ENCODE results near the gene ATP6V1B1.

ATP6V1B1 gene

DNA sequence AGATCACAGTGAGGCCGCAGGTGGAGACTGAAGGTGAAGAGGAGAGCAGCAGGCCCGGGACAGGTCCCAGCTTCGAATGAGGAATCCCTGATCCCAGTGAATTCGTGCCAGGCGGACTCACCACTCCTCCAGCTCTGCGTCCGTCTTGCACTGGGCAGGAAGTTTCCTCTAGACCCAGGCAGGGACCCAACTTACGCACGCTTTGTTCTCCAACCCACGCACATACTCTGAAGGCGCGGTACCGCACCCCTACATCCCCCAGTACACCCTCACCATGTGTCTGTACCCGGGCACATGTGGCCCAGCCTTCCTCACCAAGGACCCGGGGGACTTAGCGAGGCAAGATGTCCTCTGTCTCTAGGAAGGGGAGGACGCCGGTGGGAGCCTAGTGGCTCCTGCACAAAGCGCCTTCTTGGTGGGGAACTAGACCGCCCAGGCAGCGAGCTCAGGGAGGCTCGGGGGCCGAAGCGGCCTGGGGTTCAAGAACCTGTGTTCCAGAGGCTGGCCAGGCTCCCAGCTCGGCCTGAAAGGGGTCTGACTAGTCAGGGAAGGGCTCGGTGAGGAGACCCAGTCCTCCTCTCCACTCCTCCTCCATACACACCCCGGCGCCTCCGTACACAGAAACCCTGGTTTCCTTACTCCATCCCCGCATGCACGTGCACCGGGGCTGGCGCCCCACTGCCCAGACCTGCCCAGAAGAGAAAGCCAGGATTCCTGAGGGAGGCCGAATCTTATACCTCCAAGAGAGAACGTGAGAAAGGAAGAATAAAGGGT lies 38.3 kb upstream of the ATP6V1B1 start:
- no peak for DNase-seq
- TF ChIP-seq, protein P1, sequence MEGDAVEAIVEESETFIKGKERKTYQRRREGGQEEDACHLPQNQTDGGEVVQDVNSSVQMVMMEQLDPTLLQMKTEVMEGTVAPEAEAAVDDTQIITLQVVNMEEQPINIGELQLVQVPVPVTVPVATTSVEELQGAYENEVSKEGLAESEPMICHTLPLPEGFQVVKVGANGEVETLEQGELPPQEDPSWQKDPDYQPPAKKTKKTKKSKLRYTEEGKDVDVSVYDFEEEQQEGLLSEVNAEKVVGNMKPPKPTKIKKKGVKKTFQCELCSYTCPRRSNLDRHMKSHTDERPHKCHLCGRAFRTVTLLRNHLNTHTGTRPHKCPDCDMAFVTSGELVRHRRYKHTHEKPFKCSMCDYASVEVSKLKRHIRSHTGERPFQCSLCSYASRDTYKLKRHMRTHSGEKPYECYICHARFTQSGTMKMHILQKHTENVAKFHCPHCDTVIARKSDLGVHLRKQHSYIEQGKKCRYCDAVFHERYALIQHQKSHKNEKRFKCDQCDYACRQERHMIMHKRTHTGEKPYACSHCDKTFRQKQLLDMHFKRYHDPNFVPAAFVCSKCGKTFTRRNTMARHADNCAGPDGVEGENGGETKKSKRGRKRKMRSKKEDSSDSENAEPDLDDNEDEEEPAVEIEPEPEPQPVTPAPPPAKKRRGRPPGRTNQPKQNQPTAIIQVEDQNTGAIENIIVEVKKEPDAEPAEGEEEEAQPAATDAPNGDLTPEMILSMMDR (IDR thresholded peaks at IDR 0.05) = no peak
- no peak overlapping the region for H3K27ac Mint-ChIP-seq
- no peaks in the 10 kb centered on the region for H3K36me3 Mint-ChIP-seq (ENCODE audit: low read depth)
- peaks cover 100% of the 10 kb centered on the region for H3K27me3 Mint-ChIP-seq (ENCODE audit: low read depth, poor library complexity)
- H3K4me3 Mint-ChIP-seq = no peak overlapping the region
- peaks cover 24% of the 10 kb centered on the region for H3K4me1 Mint-ChIP-seq
- H3K9me3 Mint-ChIP-seq = peaks cover 3% of the 10 kb centered on the region

DNA sequence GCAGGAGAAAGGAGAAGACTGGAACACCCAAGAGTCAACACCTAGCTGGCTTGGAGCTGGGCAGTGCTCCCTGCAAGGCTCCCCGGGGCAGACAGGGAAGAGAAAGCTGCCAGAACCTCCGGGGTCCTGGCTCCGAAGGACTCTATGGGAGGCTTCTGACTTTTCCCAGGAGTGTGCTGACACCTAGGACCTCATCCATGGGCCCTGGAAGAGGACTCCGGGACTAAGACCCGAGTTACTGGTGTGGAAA lies 37.8 kb upstream of the ATP6V1B1 start:
- Mint-ChIP-seq H3K27ac (no peak overlapping the region), H3K27me3 (ENCODE audit: low read depth, poor library complexity) (peaks cover 100% of the 10 kb centered on the region), H3K36me3 (ENCODE audit: low read depth) (no peaks in the 10 kb centered on the region), H3K4me1 (peaks cover 26% of the 10 kb centered on the region), H3K9me3 (peaks cover 3% of the 10 kb centered on the region), H3K4me3 (no peak overlapping the region)
- DNase-seq = no peak
- TF ChIP-seq, protein P1 (IDR thresholded peaks at IDR 0.05) = no peak

DNA sequence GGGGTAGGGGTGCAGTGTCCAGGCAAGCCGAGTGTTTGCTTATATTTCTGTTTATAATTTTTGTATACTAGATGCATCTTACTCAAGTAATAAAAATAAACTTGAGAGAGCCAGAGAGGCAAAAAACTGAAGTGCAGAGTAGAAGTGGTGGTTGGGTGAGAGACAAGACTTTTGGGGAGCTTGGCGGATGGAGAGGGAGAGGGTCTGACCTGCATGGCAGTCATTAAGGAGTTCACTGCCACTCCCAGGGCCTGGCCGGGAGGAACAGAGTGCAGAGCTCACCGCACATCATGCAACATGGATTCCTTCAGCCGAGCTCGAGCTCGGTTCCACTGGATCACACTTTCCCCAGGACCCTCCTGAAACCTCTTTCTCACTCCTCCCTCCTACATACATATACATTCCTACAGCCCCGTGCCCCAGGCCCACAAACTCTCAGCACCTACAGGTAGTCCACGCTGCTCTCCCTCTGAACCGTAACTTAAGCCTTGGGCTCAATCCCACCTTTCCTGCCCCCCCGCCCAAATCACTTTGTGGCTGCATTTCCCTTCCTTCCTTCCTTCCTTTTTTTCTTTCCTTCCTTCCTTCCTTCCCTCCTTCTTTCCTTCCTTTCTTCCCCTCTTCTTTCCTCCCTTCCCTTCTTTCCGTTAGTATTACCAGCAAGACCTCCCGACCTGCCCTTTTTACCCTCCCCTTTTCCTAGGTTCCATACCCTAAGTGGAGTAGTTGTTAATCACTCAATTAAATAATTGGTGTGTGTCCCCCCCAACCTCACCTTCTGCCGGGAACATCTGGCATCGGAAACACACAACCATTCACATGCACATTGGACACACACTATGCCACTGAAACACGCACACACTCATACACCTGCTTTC lies 37.1 kb upstream of the ATP6V1B1 start:
- Mint-ChIP-seq H3K27me3 (ENCODE audit: low read depth, poor library complexity) (peaks cover 100% of the 10 kb centered on the region), H3K27ac (no peak overlapping the region), H3K4me3 (no peak overlapping the region), H3K4me1 (peaks cover 26% of the 10 kb centered on the region), H3K36me3 (ENCODE audit: low read depth) (no peaks in the 10 kb centered on the region), H3K9me3 (peaks cover 3% of the 10 kb centered on the region)
- TF ChIP-seq, protein P1 (IDR thresholded peaks at IDR 0.05) = no peak
- no peak for DNase-seq

DNA sequence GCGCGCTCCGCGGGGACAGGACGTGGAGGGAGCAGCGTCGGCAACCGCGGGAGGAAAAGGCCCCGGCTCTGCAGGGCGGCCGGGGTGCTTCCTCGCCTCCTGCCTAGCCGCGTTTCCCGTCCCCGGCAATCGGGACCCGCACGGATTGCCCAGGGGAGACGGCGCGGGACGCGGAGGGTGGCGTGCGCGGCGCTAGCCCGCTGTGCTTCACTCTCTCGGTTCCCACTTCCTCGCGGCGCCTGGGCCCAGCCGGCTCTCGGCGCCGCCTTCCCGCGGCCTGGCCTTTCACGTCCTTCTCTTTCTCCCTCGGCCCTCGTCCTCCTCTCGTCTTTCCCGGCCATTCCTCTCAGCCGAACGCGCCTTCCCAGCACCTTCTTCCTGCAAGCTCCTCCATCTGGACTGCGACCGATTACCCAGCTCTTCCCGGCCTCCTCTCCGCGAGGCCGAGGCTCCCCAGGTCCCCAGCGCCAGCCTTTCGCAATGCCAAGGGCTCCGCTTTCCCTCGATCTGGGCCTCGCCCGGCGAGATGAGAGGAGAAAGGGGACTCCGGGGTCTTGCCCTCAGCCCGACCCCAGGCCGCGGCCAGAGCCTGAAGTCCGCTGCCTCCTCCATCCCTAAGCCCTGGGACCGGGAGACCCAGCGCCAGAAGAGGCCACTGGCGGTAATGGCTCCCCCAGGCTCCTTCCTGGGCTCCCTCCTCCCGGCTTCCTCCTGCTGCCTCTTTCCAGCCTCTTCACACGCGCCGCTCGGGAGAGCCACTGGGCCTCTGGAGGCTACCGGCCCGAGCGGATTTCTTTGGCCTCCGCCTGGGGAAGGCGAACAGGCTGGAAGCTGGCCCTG lies 34.3 kb upstream of the ATP6V1B1 start:
- H3K4me1 Mint-ChIP-seq = peaks cover 18% of the 10 kb centered on the region
- TF ChIP-seq, protein P1 (IDR thresholded peaks at IDR 0.05) = no peak
- DNase-seq = peak; percentile 53
- H3K9me3 Mint-ChIP-seq = peaks cover 3% of the 10 kb centered on the region
- no peak overlapping the region for H3K27ac Mint-ChIP-seq
- peaks cover 100% of the 10 kb centered on the region for H3K27me3 Mint-ChIP-seq (ENCODE audit: low read depth, poor library complexity)
- H3K36me3 Mint-ChIP-seq (ENCODE audit: low read depth) = no peaks in the 10 kb centered on the region
- peak overlapping the region; percentile 79 for H3K4me3 Mint-ChIP-seq

DNA sequence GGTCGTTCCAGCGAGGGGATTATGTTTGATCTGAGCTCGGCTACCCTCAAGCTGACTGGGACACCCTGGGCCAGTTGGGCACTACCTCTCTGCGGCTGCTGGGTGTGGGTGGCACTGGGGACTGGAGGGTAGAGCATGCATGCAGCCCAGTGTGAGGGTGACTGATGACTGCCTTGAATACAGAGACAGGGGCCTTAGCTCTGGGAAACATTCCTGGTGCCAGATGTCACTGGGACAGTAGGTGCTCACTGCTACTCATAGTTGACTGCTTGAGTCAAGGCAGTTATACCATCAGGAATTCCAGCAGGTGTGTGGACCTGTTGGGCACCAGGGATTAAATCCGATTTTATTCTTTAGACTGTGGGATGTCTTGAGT lies 33.6 kb upstream of the ATP6V1B1 start:
- H3K27ac Mint-ChIP-seq = no peak overlapping the region
- DNase-seq = no peak
- H3K36me3 Mint-ChIP-seq (ENCODE audit: low read depth) = no peaks in the 10 kb centered on the region
- peaks cover 18% of the 10 kb centered on the region for H3K4me1 Mint-ChIP-seq
- peaks cover 3% of the 10 kb centered on the region for H3K9me3 Mint-ChIP-seq
- H3K4me3 Mint-ChIP-seq = peak overlapping the region; percentile 79
- TF ChIP-seq, protein P1 (IDR thresholded peaks at IDR 0.05) = no peak
- H3K27me3 Mint-ChIP-seq (ENCODE audit: low read depth, poor library complexity) = peaks cover 100% of the 10 kb centered on the region

Data from nephron progenitor cell (in vitro differentiated cells).